ENCODE data around the gene PRR36. TPM values are rescaled to one million over a fixed set of nuclear protein-coding genes. Genes with fewer than 3 reads are reported as not detected.
"Not testable (repeated sequence)": the region's sequence is repeated elsewhere in the genome, so short reads cannot be mapped to it uniquely, and the experiment has no call there.

PRR36 gene
- total RNA-seq, 1 donor from 2014 or later, result not detected

- TF ChIP-seq CTCF (IDR thresholded peaks at IDR 0.05), result no peak
- no peak for TF ChIP-seq POLR2A (IDR thresholded peaks at IDR 0.05)
- TF ChIP-seq POLR2AphosphoS5 (IDR thresholded peaks at IDR 0.05; ENCODE audit: insufficient read depth in 1 of 2, low read depth in 1 of 2), result no peak
- intact Hi-C loops (cut with DNase I), result no loop called here
- Histone ChIP-seq H3K4me1 (peaks cover 79% of the 10 kb centered on the region), H3K27ac (peak overlapping the region; percentile 89), H3K9me3 (no peaks in the 10 kb centered on the region), H3K4me3 (peak overlapping the region; percentile 51 to 71), H3K27me3 (no peaks in the 10 kb centered on the region), H3K36me3 (peaks cover 0 to 20% of the 10 kb centered on the region in 2 donors)
- no peak for DNase-seq (ENCODE audit: extremely low spot score in 2 of 2)
These were observed 47.2 kb upstream of the PRR36 start for GRCh38 chr19:7921302-7921966.

- Histone ChIP-seq H3K9me3 (no peaks in the 10 kb centered on the region), H3K27ac (peak overlapping the region; percentile 89), H3K36me3 (peaks cover 0 to 20% of the 10 kb centered on the region in 2 donors), H3K4me3 (peak overlapping the region; percentile 61 to 78), H3K4me1 (peaks cover 82% of the 10 kb centered on the region), H3K27me3 (no peaks in the 10 kb centered on the region)
- intact Hi-C loops (cut with DNase I), result no loop called here
- peak; percentile 99 for DNase-seq (ENCODE audit: extremely low spot score in 2 of 2)
- TF ChIP-seq CTCF (IDR thresholded peaks at IDR 0.05), result no peak
- peak; percentile 8 to 79 for TF ChIP-seq POLR2AphosphoS5 (IDR thresholded peaks at IDR 0.05; ENCODE audit: insufficient read depth in 1 of 2, low read depth in 1 of 2)
- peak in 1 of 2 donors; percentile 64 for TF ChIP-seq POLR2A (IDR thresholded peaks at IDR 0.05)
These were observed 46.5 kb upstream of the PRR36 start for GRCh38 chr19:7920519-7921301.

- H3K4me1 ChIP-seq, result peaks cover 84% of the 10 kb centered on the region
- peak within 1 kb of the TSS; percentile 61 to 78 for H3K4me3 ChIP-seq
- H3K9me3 ChIP-seq, result no peaks in the 10 kb centered on the region
- peak in 1 of 2 donors; percentile 97 for DNase-seq (ENCODE audit: extremely low spot score in 2 of 2)
- no peaks in the 10 kb centered on the region for H3K27me3 ChIP-seq
- peak within 1 kb of the TSS; percentile 89 for H3K27ac ChIP-seq
- peaks cover 0 to 20% of the 10 kb centered on the region in 2 donors for H3K36me3 ChIP-seq
- peak; percentile 83 to 86 for TF ChIP-seq POLR2AphosphoS5 (IDR thresholded peaks at IDR 0.05; ENCODE audit: insufficient read depth in 1 of 2, low read depth in 1 of 2)
- no peak for TF ChIP-seq CTCF (IDR thresholded peaks at IDR 0.05)
- peak in 1 of 2 donors; percentile 55 for TF ChIP-seq POLR2A (IDR thresholded peaks at IDR 0.05)
- intact Hi-C loops (cut with DNase I), result loop anchor here (10.0 kb wide), 1 partner anchor 85 kb away; the partner anchor contains the start of gene ELAVL1
These were observed 45.7 kb upstream of the PRR36 start, which contains the start of gene SNAPC2 for GRCh38 chr19:7919610-7920518. SNAPC2 (plus strand) TSS chr19:7920338; CDS start chr19:7920367, 29 bp downstream.

- Histone ChIP-seq H3K36me3 (peaks cover 0 to 20% of the 10 kb centered on the region in 2 donors), H3K4me1 (peaks cover 74% of the 10 kb centered on the region), H3K27me3 (no peaks in the 10 kb centered on the region), H3K9me3 (no peaks in the 10 kb centered on the region), H3K4me3 (peak overlapping the region in 1 of 2 donors; percentile 48), H3K27ac (peak overlapping the region; percentile 86)
- DNase-seq (ENCODE audit: extremely low spot score in 2 of 2), result no peak
- intact Hi-C loops (cut with DNase I), result loop anchor here (10.0 kb wide), 1 partner anchor 86 kb away; the partner anchor contains the start of gene ELAVL1
- TF ChIP-seq POLR2AphosphoS5 (IDR thresholded peaks at IDR 0.05; ENCODE audit: insufficient read depth in 1 of 2, low read depth in 1 of 2), result no peak
- TF ChIP-seq POLR2A (IDR thresholded peaks at IDR 0.05), result no peak
- TF ChIP-seq CTCF (IDR thresholded peaks at IDR 0.05), result no peak
These were observed 44.6 kb upstream of the PRR36 start for GRCh38 chr19:7918615-7919421.

- DNase-seq (ENCODE audit: extremely low spot score in 2 of 2); H3K9me3 ChIP-seq; H3K27me3 ChIP-seq: not testable (repeated sequence)
- Histone ChIP-seq H3K4me1 (peaks cover 68% of the 10 kb centered on the region), H3K27ac (peak overlapping the region; percentile 63), H3K4me3 (peak overlapping the region; percentile 41 to 48), H3K36me3 (peaks cover 0 to 22% of the 10 kb centered on the region in 2 donors)
- intact Hi-C loops (cut with DNase I), result loop anchor here (10.0 kb wide), 1 partner anchor 87 kb away; the partner anchor contains the start of gene ELAVL1
These were observed 43.9 kb upstream of the PRR36 start for GRCh38 chr19:7918062-7918614.

All from vagina (tissue), 2 donors.